ENCODE results near the gene NFKBIZ. TPM values are rescaled to one million over a fixed set of nuclear protein-coding genes. Genes with fewer than 3 reads are reported as not detected.

NFKBIZ gene
- total RNA-seq, 1 experiment from 2014 or later = 15.1 TPM

- peak; percentile 96 for TF ChIP-seq PRDM15 (CRISPR knock-in tag; IDR thresholded peaks at IDR 0.05)
- TF ChIP-seq, protein P1, sequence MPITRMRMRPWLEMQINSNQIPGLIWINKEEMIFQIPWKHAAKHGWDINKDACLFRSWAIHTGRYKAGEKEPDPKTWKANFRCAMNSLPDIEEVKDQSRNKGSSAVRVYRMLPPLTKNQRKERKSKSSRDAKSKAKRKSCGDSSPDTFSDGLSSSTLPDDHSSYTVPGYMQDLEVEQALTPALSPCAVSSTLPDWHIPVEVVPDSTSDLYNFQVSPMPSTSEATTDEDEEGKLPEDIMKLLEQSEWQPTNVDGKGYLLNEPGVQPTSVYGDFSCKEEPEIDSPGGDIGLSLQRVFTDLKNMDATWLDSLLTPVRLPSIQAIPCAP (CRISPR knock-in tag; IDR thresholded peaks at IDR 0.05) = 0 out of 2 replicates have a peak, but pooled peaks have one; percentile 23
- peak; percentile 66; the same call in 1 of the 2 replicates for TF ChIP-seq MAX (CRISPR knock-in tag; IDR thresholded peaks at IDR 0.05)
Observed at GRCh38 chr3:101827211-101828174, 21.8 kb upstream of the NFKBIZ start (continued).

DNA sequence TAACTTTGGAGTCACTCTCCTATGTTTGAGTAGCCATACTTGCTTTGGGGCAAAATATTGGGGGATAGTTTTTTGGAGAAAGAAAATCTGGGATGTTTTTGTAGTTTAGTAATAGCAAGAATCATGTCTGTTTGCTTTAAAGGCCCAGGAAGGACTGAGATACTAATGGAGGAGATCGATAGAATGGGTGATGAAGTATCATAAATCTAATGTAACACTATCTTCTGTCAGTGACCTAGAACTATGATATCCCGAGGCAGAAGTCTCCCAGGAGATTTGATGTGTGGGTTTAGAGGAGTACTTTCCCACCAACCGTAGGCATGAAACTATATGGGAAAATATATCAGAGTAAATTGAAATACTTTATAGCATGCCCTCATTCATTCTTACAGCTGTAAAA is 21.0 kb upstream of the NFKBIZ start:
- no peaks in the 10 kb centered on the region for H3K27me3 Mint-ChIP-seq (ENCODE audit: low read depth)
- peaks cover 23% of the 10 kb centered on the region for H3K4me1 Mint-ChIP-seq
- no peaks in the 10 kb centered on the region for H3K36me3 Mint-ChIP-seq
- no peak overlapping the region for H3K27ac Mint-ChIP-seq
- TF ChIP-seq NFE2L1 (CRISPR knock-in tag; IDR thresholded peaks at IDR 0.05) = no peak
- no peak for TF ChIP-seq ZNF138 (CRISPR knock-in tag; conservative IDR thresholded peaks at IDR 0.05)
- TF ChIP-seq, protein P2, sequence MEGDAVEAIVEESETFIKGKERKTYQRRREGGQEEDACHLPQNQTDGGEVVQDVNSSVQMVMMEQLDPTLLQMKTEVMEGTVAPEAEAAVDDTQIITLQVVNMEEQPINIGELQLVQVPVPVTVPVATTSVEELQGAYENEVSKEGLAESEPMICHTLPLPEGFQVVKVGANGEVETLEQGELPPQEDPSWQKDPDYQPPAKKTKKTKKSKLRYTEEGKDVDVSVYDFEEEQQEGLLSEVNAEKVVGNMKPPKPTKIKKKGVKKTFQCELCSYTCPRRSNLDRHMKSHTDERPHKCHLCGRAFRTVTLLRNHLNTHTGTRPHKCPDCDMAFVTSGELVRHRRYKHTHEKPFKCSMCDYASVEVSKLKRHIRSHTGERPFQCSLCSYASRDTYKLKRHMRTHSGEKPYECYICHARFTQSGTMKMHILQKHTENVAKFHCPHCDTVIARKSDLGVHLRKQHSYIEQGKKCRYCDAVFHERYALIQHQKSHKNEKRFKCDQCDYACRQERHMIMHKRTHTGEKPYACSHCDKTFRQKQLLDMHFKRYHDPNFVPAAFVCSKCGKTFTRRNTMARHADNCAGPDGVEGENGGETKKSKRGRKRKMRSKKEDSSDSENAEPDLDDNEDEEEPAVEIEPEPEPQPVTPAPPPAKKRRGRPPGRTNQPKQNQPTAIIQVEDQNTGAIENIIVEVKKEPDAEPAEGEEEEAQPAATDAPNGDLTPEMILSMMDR (IDR thresholded peaks at IDR 0.05) = no peak
- no peak for TF ChIP-seq NFYB (CRISPR knock-in tag; conservative IDR thresholded peaks at IDR 0.05; ENCODE audit: low read depth)
- TF ChIP-seq ZNF232 (CRISPR knock-in tag; IDR thresholded peaks at IDR 0.05) = no peak
- TF ChIP-seq, protein P3, sequence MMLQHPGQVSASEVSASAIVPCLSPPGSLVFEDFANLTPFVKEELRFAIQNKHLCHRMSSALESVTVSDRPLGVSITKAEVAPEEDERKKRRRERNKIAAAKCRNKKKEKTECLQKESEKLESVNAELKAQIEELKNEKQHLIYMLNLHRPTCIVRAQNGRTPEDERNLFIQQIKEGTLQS (CRISPR knock-in tag; conservative IDR thresholded peaks at IDR 0.05) = no peak
- TF ChIP-seq OVOL2 (CRISPR knock-in tag; IDR thresholded peaks at IDR 0.05; ENCODE audit: borderline replicate concordance) = no peak
- TF ChIP-seq, protein P4, sequence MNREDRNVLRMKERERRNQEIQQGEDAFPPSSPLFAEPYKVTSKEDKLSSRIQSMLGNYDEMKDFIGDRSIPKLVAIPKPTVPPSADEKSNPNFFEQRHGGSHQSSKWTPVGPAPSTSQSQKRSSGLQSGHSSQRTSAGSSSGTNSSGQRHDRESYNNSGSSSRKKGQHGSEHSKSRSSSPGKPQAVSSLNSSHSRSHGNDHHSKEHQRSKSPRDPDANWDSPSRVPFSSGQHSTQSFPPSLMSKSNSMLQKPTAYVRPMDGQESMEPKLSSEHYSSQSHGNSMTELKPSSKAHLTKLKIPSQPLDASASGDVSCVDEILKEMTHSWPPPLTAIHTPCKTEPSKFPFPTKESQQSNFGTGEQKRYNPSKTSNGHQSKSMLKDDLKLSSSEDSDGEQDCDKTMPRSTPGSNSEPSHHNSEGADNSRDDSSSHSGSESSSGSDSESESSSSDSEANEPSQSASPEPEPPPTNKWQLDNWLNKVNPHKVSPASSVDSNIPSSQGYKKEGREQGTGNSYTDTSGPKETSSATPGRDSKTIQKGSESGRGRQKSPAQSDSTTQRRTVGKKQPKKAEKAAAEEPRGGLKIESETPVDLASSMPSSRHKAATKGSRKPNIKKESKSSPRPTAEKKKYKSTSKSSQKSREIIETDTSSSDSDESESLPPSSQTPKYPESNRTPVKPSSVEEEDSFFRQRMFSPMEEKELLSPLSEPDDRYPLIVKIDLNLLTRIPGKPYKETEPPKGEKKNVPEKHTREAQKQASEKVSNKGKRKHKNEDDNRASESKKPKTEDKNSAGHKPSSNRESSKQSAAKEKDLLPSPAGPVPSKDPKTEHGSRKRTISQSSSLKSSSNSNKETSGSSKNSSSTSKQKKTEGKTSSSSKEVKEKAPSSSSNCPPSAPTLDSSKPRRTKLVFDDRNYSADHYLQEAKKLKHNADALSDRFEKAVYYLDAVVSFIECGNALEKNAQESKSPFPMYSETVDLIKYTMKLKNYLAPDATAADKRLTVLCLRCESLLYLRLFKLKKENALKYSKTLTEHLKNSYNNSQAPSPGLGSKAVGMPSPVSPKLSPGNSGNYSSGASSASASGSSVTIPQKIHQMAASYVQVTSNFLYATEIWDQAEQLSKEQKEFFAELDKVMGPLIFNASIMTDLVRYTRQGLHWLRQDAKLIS (CRISPR knock-in tag; IDR thresholded peaks at IDR 0.05; ENCODE audit: borderline replicate concordance) = no peak
- TF ChIP-seq SMAD3 (CRISPR knock-in tag; IDR thresholded peaks at IDR 0.05; ENCODE audit: borderline replicate concordance) = no peak
- DNase-seq (ENCODE audit: low spot score) = no peak
- H3K4me3 Mint-ChIP-seq = peak overlapping the region; percentile 82
- no peaks in the 10 kb centered on the region for H3K9me3 Mint-ChIP-seq
- CTCF ChIA-PET = interaction anchor here (2.6 kb wide), 2 partner anchors 20 to 397 kb away, joined by 10 read pairs; partner anchors contain the start of gene NFKBIZ
- no peak for ATAC-seq
- POLR2A ChIA-PET = interaction anchor here (0.6 to 2.0 kb wide), 3 partner anchors 11 to 21 kb away, joined by 3 to 20 read pairs (median 3); partner anchors contain the start of gene NFKBIZ

Data from WTC11 (cell line).